GM12878 (cell line): ENCODE measurements around the gene MGA. TPM values are rescaled to one million over a fixed set of nuclear protein-coding genes. Genes with fewer than 3 reads are reported as not detected.

Experiments
- ATAC-seq: fragments of 200-7000 bp; cut with Tn5 transposase; 3 replicates; pipeline ENCODE4 v1.9.1; 2020; ENCODE audit warnings: mild to moderate bottlenecking, moderate library complexity
- BruUV-seq: library from RNA; stranded (reverse); fragments of 400-500 nt; replicated peaks from 2 replicates; lab custom pipeline; 2021; lab: Mats Ljungman, UMichigan
- CTCF ChIA-PET: fragments of 300-600 bp; sonication (Branson Sonifier 250); formaldehyde crosslinking; extraction: SDS; loops from one replicate; lab custom pipeline; 2021; ENCODE audit warnings: inconsistent platforms; lab: Yijun Ruan, JAX
- POLR2A ChIA-PET: fragments of 350-600 bp; formaldehyde crosslinking; extraction: SDS; loops from one replicate; lab custom pipeline; 2021; ENCODE audit warnings: inconsistent platforms; lab: Charles Lee
- RAD21 ChIA-PET: fragments of 300-600 bp; sonication (Branson Sonifier 250); formaldehyde crosslinking; loops from one replicate; lab custom pipeline; 2023; ENCODE audit warnings: antibody characterized with exemption; ENCODE audit not compliant: unreplicated experiment; lab: Charles Lee
- SMC1A ChIA-PET: fragments of 300-600 bp; sonication (Branson Sonifier 250); formaldehyde crosslinking; loops from one replicate; lab custom pipeline; 2023; ENCODE audit not compliant: unreplicated experiment, uncharacterized antibody; lab: Charles Lee
- DNase-seq: peaks from one replicate; pipeline ENCODE4 v3.0.0-alpha.2; 2011; ENCODE audit warnings: low read depth, low spot score
- FAIRE-seq: peaks from 3 replicates; lab custom pipeline; 2011; peaks lifted over from hg19 to GRCh38; lab: Jason Lieb, UNC
- H2AFZ ChIP-seq: 2 replicates; pipeline ENCODE4 v1.6.0; 2011; ENCODE audit warnings: low read depth, low read length, control low read depth; ENCODE audit not compliant: control insufficient read depth
- H3K27ac ChIP-seq: 2 replicates; pipeline ENCODE4 v1.5.1; 2011; ENCODE audit warnings: control low read depth; ENCODE audit not compliant: control insufficient read depth, insufficient read depth
- H3K27me3 ChIP-seq, 2 experiments: replicated peaks in 1 of 2; 2 replicates each; pipeline versions ENCODE4 v1.6.0 to v1.6.1; 2011; ENCODE audit warnings: low read length in 1 of 2; ENCODE audit not compliant: control insufficient read depth in 2 of 2, insufficient read depth in 2 of 2
- H3K36me3 ChIP-seq, 2 experiments: 2 replicates each; pipeline ENCODE4 v1.5.1; 2011; ENCODE audit warnings: low read length in 1 of 2; ENCODE audit not compliant: control insufficient read depth in 2 of 2, insufficient read depth in 2 of 2
- H3K4me1 ChIP-seq: 2 replicates; pipeline ENCODE4 v1.6.1; 2011; ENCODE audit warnings: mild to moderate bottlenecking, low read length, moderate library complexity, mixed read lengths; ENCODE audit not compliant: control insufficient read depth, insufficient read depth
- H3K4me2 ChIP-seq: 2 replicates; pipeline ENCODE4 v1.6.0; 2011; ENCODE audit warnings: control low read depth; ENCODE audit not compliant: control insufficient read depth, insufficient read depth
- H3K4me3 ChIP-seq: fragments of 200-600 bp; sonication (generic); 2 replicates; pipeline ENCODE4 v1.5.1; 2016
- H3K79me2 ChIP-seq: 2 replicates; pipeline ENCODE4 v1.6.0; 2011; ENCODE audit warnings: low read length; ENCODE audit not compliant: control insufficient read depth, insufficient read depth
- H3K9ac ChIP-seq: 2 replicates; pipeline ENCODE4 v1.8.0; 2011; ENCODE audit warnings: low read length, control low read depth, mixed read lengths; ENCODE audit not compliant: control insufficient read depth, insufficient read depth
- H3K9me3 ChIP-seq: replicated peaks from 3 replicates; pipeline ENCODE4 v1.5.1; 2011; ENCODE audit warnings: mild to moderate bottlenecking, low read length; ENCODE audit not compliant: control insufficient read depth, insufficient read depth
- H4K20me1 ChIP-seq: 2 replicates; pipeline ENCODE4 v1.6.0; 2011; ENCODE audit not compliant: control insufficient read depth, insufficient read depth
- ESRRA ChIP-seq: IDR thresholded peaks from 2 replicates; pipeline ENCODE4 v1.6.1; 2012; ENCODE audit warnings: mild to moderate bottlenecking, low read length, improper control_type of control experiment
- GABPA ChIP-seq: IDR thresholded peaks from 2 replicates; pipeline ENCODE4 v1.6.1; 2014; ENCODE audit warnings: antibody characterized with exemption, low read depth, mild to moderate bottlenecking, inconsistent platforms
- IRF4 ChIP-seq: IDR thresholded peaks from 2 replicates; pipeline ENCODE4 v1.6.1; 2011; ENCODE audit warnings: low read depth, low read length
- JUNB ChIP-seq: IDR thresholded peaks from 2 replicates; pipeline ENCODE4 v1.6.1; 2016; ENCODE audit warnings: antibody characterized with exemption, mild to moderate bottlenecking
- PAX8 ChIP-seq: fragments of 450-650 bp; IDR thresholded peaks from 2 replicates; pipeline ENCODE4 v1.6.1; 2017; ENCODE audit warnings: mild to moderate bottlenecking, moderate library complexity
- RB1 ChIP-seq: fragments of 450-650 bp; formaldehyde crosslinking; IDR thresholded peaks from 2 replicates; pipeline ENCODE4 v1.6.1; 2017; ENCODE audit warnings: mild to moderate bottlenecking, borderline replicate concordance
- TCF3 ChIP-seq: IDR thresholded peaks from 2 replicates; pipeline ENCODE4 v1.6.1; 2012; ENCODE audit warnings: low read depth, mild to moderate bottlenecking, low read length, borderline replicate concordance; ENCODE audit not compliant: insufficient read depth
- TCF7 ChIP-seq: IDR thresholded peaks from 2 replicates; pipeline ENCODE4 v1.6.1; 2014; ENCODE audit warnings: antibody characterized with exemption, borderline replicate concordance
- WRNIP1 ChIP-seq: IDR thresholded peaks from 2 replicates; pipeline ENCODE4 v1.6.1; 2011; ENCODE audit warnings: low read depth, low read length, improper control_type of control experiment, borderline replicate concordance
- ZBED1 ChIP-seq: IDR thresholded peaks from 2 replicates; pipeline ENCODE4 v1.6.1; 2016; ENCODE audit warnings: borderline replicate concordance
- WGBS: methylation state at CpG from one replicate; pipeline ENCODE4 v1.1.6; 2016; ENCODE audit warnings: low lambda C conversion rate; ENCODE audit not compliant: insufficient replicate concordance, insufficient coverage; ENCODE audit errors: missing lambda C conversion rate; 5-methylcytosine and 5-hydroxymethylcytosine counted together
- in situ Hi-C: fragments of 300-500 bp; cut with MboI; formaldehyde crosslinking; loops from 9 replicates; pipeline ENCODE4 v1.14.3; 2018; ENCODE audit warnings: mixed read lengths
- intact Hi-C: fragments of 100-400 bp; cut with micrococcal nuclease; formaldehyde crosslinking; loops from one replicate; pipeline ENCODE4 v1.14.2; 2022; ENCODE audit not compliant: unreplicated experiment
- polyA plus RNA-seq, 11 experiments: library from polyadenylated mRNA; depleted of rRNA in 4 of 11; unstranded in 6 of 11; stranded (reverse) in 5 of 11; fragments of >200 nt; fragmentation: Nextera tagmentation in 4 of 11; fragmentation: Illumina TruSeq in 1 of 11; extraction: Ambion mirVana in 4 of 11; extraction: Trizol in 1 of 11; gene quantifications; 1 replicate in 1 of 11; 2 replicates in 10 of 11; pipeline versions ENCODE4 v1.2.1 to v1.2.3, GENCODE V29; 2011 to 2016; ENCODE audit warnings: inconsistent platforms in 2 of 11, missing spikeins in 2 of 11, low read depth in 1 of 11
- total RNA-seq, 4 experiments: library from RNA; depleted of rRNA in 3 of 4; stranded (reverse); fragments of >200 nt in 3 of 4; fragmentation: Illumina TruSeq in 1 of 4; extraction: Trizol in 1 of 4; gene quantifications; 2 replicates each; pipeline versions ENCODE4 v1.2.1 to v1.2.3, GENCODE V29; 2013 to 2021
- TF ChIP-seq, protein P1 (sequence below): IDR thresholded peaks from 2 replicates; pipeline ENCODE4 v1.6.1; 2012; ENCODE audit warnings: low read depth, low read length, improper control_type of control experiment
- TF ChIP-seq, protein P2 (sequence below): fragments of 450-650 bp; IDR thresholded peaks from 2 replicates; pipeline ENCODE4 v1.6.1; 2016; ENCODE audit warnings: mild to moderate bottlenecking, moderate library complexity, borderline replicate concordance
- TF ChIP-seq, protein P3 (sequence below): IDR thresholded peaks from 2 replicates; pipeline ENCODE4 v1.6.1; 2011; ENCODE audit warnings: borderline replicate concordance, low read depth, mild to moderate bottlenecking, moderate library complexity, mixed read lengths, low read length; ENCODE audit not compliant: insufficient read depth; ENCODE audit errors: extremely low read length
- TF ChIP-seq, protein P4 (sequence below): fragments of 450-650 bp; formaldehyde crosslinking; IDR thresholded peaks from 2 replicates; pipeline ENCODE4 v1.5.0; 2022; ENCODE audit warnings: mild to moderate bottlenecking, missing genetic modification characterization

The MGA gene
- total and polyA plus RNA-seq, 10 of the 15 experiments (the other 5 are each of a cell fraction or from before 2014, with no cell fraction given): 2.6 to 29.6 (median 17.0) TPM

DNA sequence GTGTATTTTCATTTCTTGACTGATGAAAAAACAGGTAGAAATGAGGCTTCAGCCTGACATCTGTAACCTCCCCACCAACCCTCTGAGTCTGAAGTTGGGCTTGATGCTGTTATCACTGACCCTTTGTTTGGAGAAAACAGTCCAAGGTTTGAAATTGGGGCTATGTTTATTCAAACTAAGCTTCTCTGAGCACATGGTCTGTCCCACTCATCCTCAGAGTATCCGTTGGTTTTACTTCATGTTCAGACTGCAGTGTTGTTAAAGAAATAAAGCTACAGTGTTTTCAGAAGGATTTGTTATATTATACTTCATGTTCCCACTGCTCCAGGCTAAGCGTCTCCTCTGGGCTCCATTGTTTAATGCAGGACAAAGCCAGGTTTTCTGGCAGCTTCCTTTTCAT lies 120.1 kb downstream of the MGA start:
- no peaks in the 10 kb centered on the region for H3K27me3 ChIP-seq
- no peaks in the 10 kb centered on the region for H4K20me1 ChIP-seq
- TF ChIP-seq, protein P1, sequence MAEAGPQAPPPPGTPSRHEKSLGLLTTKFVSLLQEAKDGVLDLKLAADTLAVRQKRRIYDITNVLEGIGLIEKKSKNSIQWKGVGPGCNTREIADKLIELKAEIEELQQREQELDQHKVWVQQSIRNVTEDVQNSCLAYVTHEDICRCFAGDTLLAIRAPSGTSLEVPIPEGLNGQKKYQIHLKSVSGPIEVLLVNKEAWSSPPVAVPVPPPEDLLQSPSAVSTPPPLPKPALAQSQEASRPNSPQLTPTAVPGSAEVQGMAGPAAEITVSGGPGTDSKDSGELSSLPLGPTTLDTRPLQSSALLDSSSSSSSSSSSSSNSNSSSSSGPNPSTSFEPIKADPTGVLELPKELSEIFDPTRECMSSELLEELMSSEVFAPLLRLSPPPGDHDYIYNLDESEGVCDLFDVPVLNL: no peak
- TF ChIP-seq, protein P2, sequence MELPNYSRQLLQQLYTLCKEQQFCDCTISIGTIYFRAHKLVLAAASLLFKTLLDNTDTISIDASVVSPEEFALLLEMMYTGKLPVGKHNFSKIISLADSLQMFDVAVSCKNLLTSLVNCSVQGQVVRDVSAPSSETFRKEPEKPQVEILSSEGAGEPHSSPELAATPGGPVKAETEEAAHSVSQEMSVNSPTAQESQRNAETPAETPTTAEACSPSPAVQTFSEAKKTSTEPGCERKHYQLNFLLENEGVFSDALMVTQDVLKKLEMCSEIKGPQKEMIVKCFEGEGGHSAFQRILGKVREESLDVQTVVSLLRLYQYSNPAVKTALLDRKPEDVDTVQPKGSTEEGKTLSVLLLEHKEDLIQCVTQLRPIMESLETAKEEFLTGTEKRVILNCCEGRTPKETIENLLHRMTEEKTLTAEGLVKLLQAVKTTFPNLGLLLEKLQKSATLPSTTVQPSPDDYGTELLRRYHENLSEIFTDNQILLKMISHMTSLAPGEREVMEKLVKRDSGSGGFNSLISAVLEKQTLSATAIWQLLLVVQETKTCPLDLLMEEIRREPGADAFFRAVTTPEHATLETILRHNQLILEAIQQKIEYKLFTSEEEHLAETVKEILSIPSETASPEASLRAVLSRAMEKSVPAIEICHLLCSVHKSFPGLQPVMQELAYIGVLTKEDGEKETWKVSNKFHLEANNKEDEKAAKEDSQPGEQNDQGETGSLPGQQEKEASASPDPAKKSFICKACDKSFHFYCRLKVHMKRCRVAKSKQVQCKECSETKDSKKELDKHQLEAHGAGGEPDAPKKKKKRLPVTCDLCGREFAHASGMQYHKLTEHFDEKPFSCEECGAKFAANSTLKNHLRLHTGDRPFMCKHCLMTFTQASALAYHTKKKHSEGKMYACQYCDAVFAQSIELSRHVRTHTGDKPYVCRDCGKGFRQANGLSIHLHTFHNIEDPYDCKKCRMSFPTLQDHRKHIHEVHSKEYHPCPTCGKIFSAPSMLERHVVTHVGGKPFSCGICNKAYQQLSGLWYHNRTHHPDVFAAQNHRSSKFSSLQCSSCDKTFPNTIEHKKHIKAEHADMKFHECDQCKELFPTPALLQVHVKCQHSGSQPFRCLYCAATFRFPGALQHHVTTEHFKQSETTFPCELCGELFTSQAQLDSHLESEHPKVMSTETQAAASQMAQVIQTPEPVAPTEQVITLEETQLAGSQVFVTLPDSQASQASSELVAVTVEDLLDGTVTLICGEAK: no peak
- TF ChIP-seq RB1: no peak
- no peak for TF ChIP-seq ESRRA
- TF ChIP-seq, protein P3, sequence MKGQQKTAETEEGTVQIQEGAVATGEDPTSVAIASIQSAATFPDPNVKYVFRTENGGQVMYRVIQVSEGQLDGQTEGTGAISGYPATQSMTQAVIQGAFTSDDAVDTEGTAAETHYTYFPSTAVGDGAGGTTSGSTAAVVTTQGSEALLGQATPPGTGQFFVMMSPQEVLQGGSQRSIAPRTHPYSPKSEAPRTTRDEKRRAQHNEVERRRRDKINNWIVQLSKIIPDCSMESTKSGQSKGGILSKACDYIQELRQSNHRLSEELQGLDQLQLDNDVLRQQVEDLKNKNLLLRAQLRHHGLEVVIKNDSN: no peak
- TF ChIP-seq, protein P4, sequence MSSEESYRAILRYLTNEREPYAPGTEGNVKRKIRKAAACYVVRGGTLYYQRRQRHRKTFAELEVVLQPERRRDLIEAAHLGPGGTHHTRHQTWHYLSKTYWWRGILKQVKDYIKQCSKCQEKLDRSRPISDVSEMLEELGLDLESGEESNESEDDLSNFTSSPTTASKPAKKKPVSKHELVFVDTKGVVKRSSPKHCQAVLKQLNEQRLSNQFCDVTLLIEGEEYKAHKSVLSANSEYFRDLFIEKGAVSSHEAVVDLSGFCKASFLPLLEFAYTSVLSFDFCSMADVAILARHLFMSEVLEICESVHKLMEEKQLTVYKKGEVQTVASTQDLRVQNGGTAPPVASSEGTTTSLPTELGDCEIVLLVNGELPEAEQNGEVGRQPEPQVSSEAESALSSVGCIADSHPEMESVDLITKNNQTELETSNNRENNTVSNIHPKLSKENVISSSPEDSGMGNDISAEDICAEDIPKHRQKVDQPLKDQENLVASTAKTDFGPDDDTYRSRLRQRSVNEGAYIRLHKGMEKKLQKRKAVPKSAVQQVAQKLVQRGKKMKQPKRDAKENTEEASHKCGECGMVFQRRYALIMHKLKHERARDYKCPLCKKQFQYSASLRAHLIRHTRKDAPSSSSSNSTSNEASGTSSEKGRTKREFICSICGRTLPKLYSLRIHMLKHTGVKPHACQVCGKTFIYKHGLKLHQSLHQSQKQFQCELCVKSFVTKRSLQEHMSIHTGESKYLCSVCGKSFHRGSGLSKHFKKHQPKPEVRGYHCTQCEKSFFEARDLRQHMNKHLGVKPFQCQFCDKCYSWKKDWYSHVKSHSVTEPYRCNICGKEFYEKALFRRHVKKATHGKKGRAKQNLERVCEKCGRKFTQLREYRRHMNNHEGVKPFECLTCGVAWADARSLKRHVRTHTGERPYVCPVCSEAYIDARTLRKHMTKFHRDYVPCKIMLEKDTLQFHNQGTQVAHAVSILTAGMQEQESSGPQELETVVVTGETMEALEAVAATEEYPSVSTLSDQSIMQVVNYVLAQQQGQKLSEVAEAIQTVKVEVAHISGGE (CRISPR knock-in tag): no peak
- no peak for TF ChIP-seq TCF3
- TF ChIP-seq ZBED1: no peak
- TF ChIP-seq TCF7: no peak
- no peak for TF ChIP-seq WRNIP1
- TF ChIP-seq PAX8: no peak
- TF ChIP-seq IRF4: no peak
- no peak for TF ChIP-seq GABPA
- TF ChIP-seq JUNB: no peak
- ChIA-PET POLR2A (interaction anchor here (0.7 to 11.3 kb wide), 2 partner anchors 12 to 74 kb away, joined by 3 to 170 read pairs; no protein-coding TSS in a partner anchor), RAD21 (interaction anchor here (1.0 to 9.7 kb wide), 4 partner anchors 9 to 30 kb away, joined by 3 to 169 read pairs (median 4); no protein-coding TSS in a partner anchor), CTCF (interaction anchor here (1.0 to 11.4 kb wide), 7 partner anchors 9 to 124 kb away, joined by 3 to 365 read pairs (median 4); no protein-coding TSS in a partner anchor), SMC1A (interaction anchor here (0.7 to 9.5 kb wide), 7 partner anchors 7 to 177 kb away, joined by 3 to 189 read pairs (median 3); no protein-coding TSS in a partner anchor)
- DNase-seq (no peak), FAIRE-seq (no peak), ATAC-seq (no peak)
- H3K4me1 ChIP-seq: peaks cover 16% of the 10 kb centered on the region
- peak overlapping the region; percentile 7; the same call in 1 of the 2 replicates for H3K27ac ChIP-seq
- 77% methylated on average over 2 of the region's 2 CpGs for WGBS
- BruUV-seq: no TSS peak
- no peaks in the 10 kb centered on the region for H3K36me3 ChIP-seq
- in situ Hi-C loops: no loop called here
- H3K79me2 ChIP-seq: peaks cover 47% of the 10 kb centered on the region
- H3K4me3 ChIP-seq: peak overlapping the region; percentile 47; the same call in 1 of the 2 replicates
- no peaks in the 10 kb centered on the region; the same call in 2 of the 3 replicates for H3K9me3 ChIP-seq
- peak overlapping the region; percentile 36 for H3K4me2 ChIP-seq
- no peak overlapping the region for H2AFZ ChIP-seq
- no peak overlapping the region for H3K9ac ChIP-seq
- intact Hi-C loops: no loop called here
